H1 (cell line): ENCODE results near the gene MCC. TPM values are rescaled to one million over a fixed set of nuclear protein-coding genes. Genes with fewer than 3 reads are reported as not detected.

Source experiments
- CTCF ChIA-PET: fragments of 300-600 bp; sonication (Branson Sonifier 250); formaldehyde crosslinking; loops from one replicate; lab custom pipeline; 2021; ENCODE audit not compliant: partially characterized antibody; lab: Charles Lee
- POLR2A ChIA-PET: fragments of 300-600 bp; sonication (Branson Sonifier 250); formaldehyde crosslinking; loops from one replicate; lab custom pipeline; 2021; ENCODE audit warnings: inconsistent platforms; ENCODE audit not compliant: partially characterized antibody; lab: Charles Lee
- DNase-seq, 2 experiments: peaks; one replicate each; pipeline versions ENCODE4 v3.0.0 to v3.0.0-alpha.2; 2010 to 2022; ENCODE audit warnings: low spot score in 2 of 2, low read depth in 1 of 2, mixed read lengths in 1 of 2
- FAIRE-seq: peaks from 2 replicates; lab custom pipeline; 2011; peaks lifted over from hg19 to GRCh38; lab: Jason Lieb, UNC
- H2AFZ ChIP-seq: 2 replicates; pipeline ENCODE4 v1.8.1; 2012; ENCODE audit warnings: low read length, inconsistent platforms
- H2AK5ac ChIP-seq: 2 replicates; pipeline ENCODE4 v1.6.1; 2013; ENCODE audit warnings: low read depth, low read length
- H2BK120ac ChIP-seq: replicated peaks from 2 replicates; pipeline ENCODE3; 2013; ENCODE audit warnings: low read depth, low read length, inconsistent platforms
- H2BK12ac ChIP-seq: 2 replicates; pipeline ENCODE4 v1.6.1; 2013; ENCODE audit warnings: low read depth, low read length
- H2BK15ac ChIP-seq: 2 replicates; pipeline ENCODE4 v1.6.1; 2013; ENCODE audit warnings: low read length
- H2BK20ac ChIP-seq: 2 replicates; pipeline ENCODE4 v1.6.1; 2013; ENCODE audit warnings: low read length
- H2BK5ac ChIP-seq: 2 replicates; pipeline ENCODE4 v1.6.1; 2013; ENCODE audit warnings: low read depth, low read length
- H3K14ac ChIP-seq: 2 replicates; pipeline ENCODE4 v1.6.1; 2013; ENCODE audit warnings: inconsistent platforms; ENCODE audit not compliant: insufficient read length
- H3K18ac ChIP-seq: 2 replicates; pipeline ENCODE4 v1.6.1; 2013; ENCODE audit warnings: low read length; ENCODE audit errors: extremely low read depth
- H3K23ac ChIP-seq: 2 replicates; pipeline ENCODE4 v1.6.1; 2013; ENCODE audit warnings: inconsistent platforms; ENCODE audit not compliant: insufficient read length
- H3K23me2 ChIP-seq: 2 replicates; pipeline ENCODE4 v1.6.1; 2013; ENCODE audit warnings: low read depth, low read length
- H3K27ac ChIP-seq: 2 replicates; pipeline ENCODE4 v1.6.1; 2011; ENCODE audit warnings: low read depth, low read length, inconsistent platforms
- H3K27me3 ChIP-seq, 4 experiments: replicated peaks in 1 of 4; 1 replicate in 1 of 4; 2 replicates in 3 of 4; pipeline versions ENCODE4 v1.6.1 to v1.8.1; 2011 to 2013; ENCODE audit warnings: low read length in 3 of 4, mild to moderate bottlenecking in 3 of 4, inconsistent platforms in 2 of 4, mixed read lengths in 2 of 4, moderate library complexity in 1 of 4; ENCODE audit not compliant: control insufficient read depth in 3 of 4, insufficient read depth in 3 of 4; ENCODE audit errors: extremely low read depth in 1 of 4
- H3K36me3 ChIP-seq, 4 experiments: 2 replicates each; pipeline versions ENCODE4 v1.6.1 to v1.8.1; 2011 to 2013; ENCODE audit warnings: mild to moderate bottlenecking in 4 of 4, low read length in 3 of 4, moderate library complexity in 2 of 4, control low read depth in 1 of 4, inconsistent platforms in 1 of 4; ENCODE audit not compliant: insufficient read depth in 4 of 4, control insufficient read depth in 2 of 4
- H3K4ac ChIP-seq: replicated peaks from 2 replicates; pipeline ENCODE3; 2013; ENCODE audit warnings: low read length, low read depth, mixed read lengths, inconsistent platforms; ENCODE audit not compliant: insufficient read length
- H3K4me1 ChIP-seq, 4 experiments: replicated peaks in 1 of 4; 1 replicate in 1 of 4; 2 replicates in 3 of 4; pipeline versions ENCODE4 v1.6.1 to v1.8.1; 2011 to 2013; ENCODE audit warnings: low read length in 3 of 4, inconsistent platforms in 2 of 4, mixed read lengths in 1 of 4; ENCODE audit not compliant: insufficient read depth in 4 of 4, control insufficient read depth in 3 of 4
- H3K4me2 ChIP-seq, 2 experiments: 2 replicates each; pipeline versions ENCODE4 v1.6.1 to v1.8.1; 2011 to 2013; ENCODE audit warnings: low read depth in 2 of 2, low read length in 2 of 2, control low read depth in 1 of 2, inconsistent platforms in 1 of 2, mild to moderate bottlenecking in 1 of 2; ENCODE audit not compliant: insufficient read depth in 1 of 2
- H3K4me3 ChIP-seq, 4 experiments: fragments of 200-600, 300-600 bp in 1 of 4; sonication (generic), shearing (Covaris generic), sonication (Bioruptor Twin) in 1 of 4; 2 replicates each; pipeline versions ENCODE4 v1.5.1 to v1.8.1; 2011 to 2016; ENCODE audit warnings: low read length in 4 of 4, low read depth in 3 of 4, control low read depth in 2 of 4, inconsistent platforms in 2 of 4, mild to moderate bottlenecking in 2 of 4, mixed read lengths in 1 of 4, moderate library complexity in 1 of 4; ENCODE audit not compliant: insufficient read depth in 2 of 4; ENCODE audit errors: extremely low read depth in 1 of 4
- H3K56ac ChIP-seq: replicated peaks from 2 replicates; pipeline ENCODE3; 2013; ENCODE audit warnings: low read depth, mild to moderate bottlenecking, mixed read lengths, low read length, inconsistent platforms; ENCODE audit not compliant: insufficient read length
- H3K79me1 ChIP-seq: 2 replicates; pipeline ENCODE4 v1.6.1; 2013; ENCODE audit warnings: low read depth, low read length, control low read depth
- H3K79me2 ChIP-seq, 2 experiments: 2 replicates each; pipeline versions ENCODE4 v1.6.1 to v1.8.1; 2012 to 2013; ENCODE audit warnings: low read length in 2 of 2, mild to moderate bottlenecking in 2 of 2, inconsistent platforms in 1 of 2; ENCODE audit not compliant: insufficient read depth in 2 of 2, control insufficient read depth in 1 of 2
- H3K9ac ChIP-seq, 4 experiments: replicated peaks in 1 of 4; 1 replicate in 1 of 4; 2 replicates in 3 of 4; pipeline versions ENCODE4 v1.6.1 to v1.8.1; 2011 to 2013; ENCODE audit warnings: low read depth in 3 of 4, low read length in 3 of 4, control low read depth in 2 of 4, mild to moderate bottlenecking in 2 of 4, moderate library complexity in 2 of 4, inconsistent platforms in 1 of 4; ENCODE audit errors: extremely low read depth in 1 of 4
- H3K9me3 ChIP-seq, 2 experiments: 2 replicates each; pipeline versions ENCODE4 v1.6.1 to v1.8.1; 2012 to 2013; ENCODE audit warnings: mild to moderate bottlenecking in 2 of 2, moderate library complexity in 2 of 2, control low read depth in 1 of 2, inconsistent platforms in 1 of 2, low read depth in 1 of 2, low read length in 1 of 2, mixed read lengths in 1 of 2; ENCODE audit not compliant: insufficient read depth in 2 of 2
- H4K20me1 ChIP-seq, 2 experiments: replicated peaks in 1 of 2; 2 replicates each; pipeline versions ENCODE3 to v1.8.1; 2011 to 2013; ENCODE audit warnings: inconsistent platforms in 2 of 2, low read length in 2 of 2, mild to moderate bottlenecking in 1 of 2; ENCODE audit not compliant: insufficient read depth in 2 of 2, control insufficient read depth in 1 of 2
- H4K5ac ChIP-seq: 2 replicates; pipeline ENCODE4 v1.6.1; 2013; ENCODE audit warnings: low read length, low read depth, mixed read lengths, inconsistent platforms; ENCODE audit not compliant: insufficient read length
- H4K8ac ChIP-seq: 2 replicates; pipeline ENCODE4 v1.8.0; 2013; ENCODE audit warnings: mild to moderate bottlenecking, moderate library complexity, low read length, inconsistent platforms; ENCODE audit not compliant: insufficient read depth; ENCODE audit errors: extremely low read depth
- H4K91ac ChIP-seq: replicated peaks from 2 replicates; pipeline ENCODE3; 2013; ENCODE audit warnings: low read length, mixed read lengths, inconsistent platforms; ENCODE audit not compliant: insufficient read length
- EP300 ChIP-seq, 2 experiments: IDR thresholded peaks; 1 replicate in 1 of 2; 2 replicates in 1 of 2; pipeline ENCODE4 v1.6.1; 2011 to 2012; ENCODE audit warnings: low read depth in 2 of 2, low read length in 2 of 2, mild to moderate bottlenecking in 2 of 2, borderline replicate concordance in 1 of 2, inconsistent platforms in 1 of 2, moderate library complexity in 1 of 2
- JUND ChIP-seq: IDR thresholded peaks from 2 replicates; pipeline ENCODE4 v1.6.1; 2011; ENCODE audit warnings: mild to moderate bottlenecking, improper control_type of control experiment, low read length
- KDM1A ChIP-seq: fragments of 200-600, 300-600 bp; sonication (generic); IDR thresholded peaks from 2 replicates; pipeline ENCODE4 v1.7.1; 2016; ENCODE audit warnings: mild to moderate bottlenecking, low read length, borderline replicate concordance
- YY1 ChIP-seq: IDR thresholded peaks from 2 replicates; pipeline ENCODE4 v1.6.1; 2011; ENCODE audit warnings: low read depth, mild to moderate bottlenecking, low read length
- WGBS, 2 experiments: shearing (Covaris generic) in 1 of 2; methylation state at CpG; one replicate each; pipeline versions ENCODE4 v1.1.6 to v1.1.7; 2013 to 2015; ENCODE audit warnings: low lambda C conversion rate in 2 of 2, mixed read lengths in 2 of 2, inconsistent platforms in 1 of 2, low coverage in 1 of 2, missing lambda C conversion rate in 1 of 2; ENCODE audit not compliant: insufficient replicate concordance in 2 of 2, insufficient coverage in 1 of 2, insufficient read length in 1 of 2; ENCODE audit errors: extremely low coverage in 1 of 2, missing lambda C conversion rate in 1 of 2; 5-methylcytosine and 5-hydroxymethylcytosine counted together
- polyA plus RNA-seq, 7 experiments: library from polyadenylated mRNA; depleted of rRNA in 3 of 7; stranded (reverse) in 5 of 7; unstranded in 2 of 7; fragments of >200 nt in 5 of 7; fragments of 200-250 nt in 2 of 7; gene quantifications; 1 replicate in 5 of 7; 2 replicates in 1 of 7; 4 replicates in 1 of 7; pipeline versions ENCODE4 v1.2.1 to v1.2.3, GENCODE V29; 2011 to 2013; ENCODE audit warnings: missing spikeins in 2 of 7, mixed read lengths in 2 of 7
- total RNA-seq: library from RNA; stranded (reverse); fragmentation: NEBNext Ultra II Directional; extraction: Animal tissue kit (Norgen Biotek cat#: 25700); gene quantifications from 2 replicates; pipeline ENCODE4 v1.2.1, GENCODE V29; 2021
- TF ChIP-seq, protein P1 (sequence below): IDR thresholded peaks from 2 replicates; pipeline ENCODE4 v1.6.1; 2012; ENCODE audit warnings: inconsistent platforms

The MCC gene
- total and polyA plus RNA-seq, 2 of the 8 experiments (the other 6 are each of a cell fraction or from before 2014, with no cell fraction given): 2.6 to 18.3 TPM

DNA sequence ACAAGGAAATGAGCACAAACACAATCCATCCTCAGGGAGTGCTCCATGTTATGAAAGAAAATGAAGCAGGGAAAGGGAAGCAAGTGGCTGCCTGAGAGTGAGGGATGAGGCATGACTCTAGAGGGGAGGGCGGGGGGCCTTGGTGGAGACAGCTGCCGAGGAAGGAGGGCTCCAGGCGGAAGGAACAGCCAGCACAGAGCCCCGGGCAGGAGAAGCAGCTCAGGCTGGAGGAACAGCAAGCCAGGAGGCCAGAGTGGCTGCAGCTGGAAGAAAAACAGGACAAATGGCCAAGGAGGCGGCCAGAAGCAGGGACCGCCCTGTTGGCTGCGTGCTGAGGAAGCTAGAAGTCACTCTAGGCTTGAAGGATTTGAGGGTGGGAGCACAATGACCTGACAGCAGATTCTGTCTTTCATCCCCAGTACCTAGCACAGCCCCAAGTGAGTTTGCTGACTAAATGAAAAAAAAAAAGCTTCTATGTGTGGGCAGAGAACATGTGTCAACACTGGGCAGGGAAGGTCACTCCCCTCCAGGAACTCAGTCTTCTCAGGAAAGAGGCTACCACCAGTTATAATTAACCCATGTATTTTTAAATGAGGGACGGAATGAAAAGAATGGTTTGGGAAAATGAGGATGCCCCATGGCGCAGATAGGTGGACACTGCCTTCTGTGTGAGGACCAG lies 368.9 kb downstream of the MCC start:
- WGBS, 2 experiments: 84% methylated on average over 9 of the region's 9 CpGs; no CpG with 5 or more reads in 1 of the 2 experiments
- POLR2A ChIA-PET: no interaction called here
- H3K4me2 ChIP-seq: no peak overlapping the region
- no peak overlapping the region for H3K27ac ChIP-seq
- no peak overlapping the region for H3K14ac ChIP-seq
- H2AFZ ChIP-seq: no peak overlapping the region
- no peak overlapping the region for H2BK5ac ChIP-seq
- H3K4ac ChIP-seq: no peak overlapping the region
- 0 out of 2 replicates have a peak, but pooled peaks have one; percentile 37 for TF ChIP-seq JUND
- no peak for TF ChIP-seq KDM1A
- TF ChIP-seq EP300 (IDR thresholded peaks at IDR 0.05; ENCODE audit: borderline replicate concordance in 1 of 2, low read depth in 2 of 2, low read length in 2 of 2): peak in 1 of 2 experiments; percentile 95; a peak in 1 of 3 replicates
- TF ChIP-seq YY1: no peak
- TF ChIP-seq, protein P1, sequence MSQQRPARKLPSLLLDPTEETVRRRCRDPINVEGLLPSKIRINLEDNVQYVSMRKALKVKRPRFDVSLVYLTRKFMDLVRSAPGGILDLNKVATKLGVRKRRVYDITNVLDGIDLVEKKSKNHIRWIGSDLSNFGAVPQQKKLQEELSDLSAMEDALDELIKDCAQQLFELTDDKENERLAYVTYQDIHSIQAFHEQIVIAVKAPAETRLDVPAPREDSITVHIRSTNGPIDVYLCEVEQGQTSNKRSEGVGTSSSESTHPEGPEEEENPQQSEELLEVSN: no peak
- no peak overlapping the region for H3K9ac ChIP-seq
- no peak overlapping the region for H4K5ac ChIP-seq
- H2BK15ac ChIP-seq: no peak overlapping the region
- H3K79me2 ChIP-seq: no peaks in the 10 kb centered on the region
- H3K4me1 ChIP-seq: peaks cover 0 to 2% (median 0%) of the 10 kb centered on the region in 4 experiments; a peak in 1 of 7 replicates
- FAIRE-seq (no peak), DNase-seq (no peak)
- H3K79me1 ChIP-seq: no peaks in the 10 kb centered on the region
- H3K4me3 ChIP-seq: no peak overlapping the region
- no peak overlapping the region for H2BK12ac ChIP-seq
- H2BK20ac ChIP-seq: no peak overlapping the region
- no peak overlapping the region; the same call in 1 of the 2 replicates for H4K8ac ChIP-seq
- H4K20me1 ChIP-seq: peaks cover 0 to 2% of the 10 kb centered on the region in 2 experiments
- H3K23ac ChIP-seq: no peak overlapping the region
- no peaks in the 10 kb centered on the region; the same call in 1 of the 2 replicates for H3K23me2 ChIP-seq
- no peaks in the 10 kb centered on the region for H3K36me3 ChIP-seq
- H4K91ac ChIP-seq: no peak overlapping the region
- CTCF ChIA-PET: interaction anchor here (0.6 to 1.8 kb wide), 5 partner anchors 39 to 752 kb away, joined by 3 to 5 read pairs (median 4); no protein-coding TSS in a partner anchor
- 0 out of 4 replicates have a peak, but pooled peaks cover 0 to 2% of the 10 kb centered on the region in 2 experiments for H3K9me3 ChIP-seq
- no peak overlapping the region for H3K18ac ChIP-seq
- H3K27me3 ChIP-seq: no peaks in the 10 kb centered on the region
- no peak overlapping the region for H2AK5ac ChIP-seq
- H2BK120ac ChIP-seq: no peak overlapping the region
- H3K56ac ChIP-seq: no peak overlapping the region
